Measurements from ENCODE around the gene TUBB. TPM values are rescaled to one million over a fixed set of nuclear protein-coding genes. Genes with fewer than 3 reads are reported as not detected.

TUBB gene
- total and polyA plus RNA-seq, 9 of the 15 experiments (the other 6 are each of a cell fraction or from before 2014, with no cell fraction given) = 971 to 2,870 (median 1,478) TPM

DNA sequence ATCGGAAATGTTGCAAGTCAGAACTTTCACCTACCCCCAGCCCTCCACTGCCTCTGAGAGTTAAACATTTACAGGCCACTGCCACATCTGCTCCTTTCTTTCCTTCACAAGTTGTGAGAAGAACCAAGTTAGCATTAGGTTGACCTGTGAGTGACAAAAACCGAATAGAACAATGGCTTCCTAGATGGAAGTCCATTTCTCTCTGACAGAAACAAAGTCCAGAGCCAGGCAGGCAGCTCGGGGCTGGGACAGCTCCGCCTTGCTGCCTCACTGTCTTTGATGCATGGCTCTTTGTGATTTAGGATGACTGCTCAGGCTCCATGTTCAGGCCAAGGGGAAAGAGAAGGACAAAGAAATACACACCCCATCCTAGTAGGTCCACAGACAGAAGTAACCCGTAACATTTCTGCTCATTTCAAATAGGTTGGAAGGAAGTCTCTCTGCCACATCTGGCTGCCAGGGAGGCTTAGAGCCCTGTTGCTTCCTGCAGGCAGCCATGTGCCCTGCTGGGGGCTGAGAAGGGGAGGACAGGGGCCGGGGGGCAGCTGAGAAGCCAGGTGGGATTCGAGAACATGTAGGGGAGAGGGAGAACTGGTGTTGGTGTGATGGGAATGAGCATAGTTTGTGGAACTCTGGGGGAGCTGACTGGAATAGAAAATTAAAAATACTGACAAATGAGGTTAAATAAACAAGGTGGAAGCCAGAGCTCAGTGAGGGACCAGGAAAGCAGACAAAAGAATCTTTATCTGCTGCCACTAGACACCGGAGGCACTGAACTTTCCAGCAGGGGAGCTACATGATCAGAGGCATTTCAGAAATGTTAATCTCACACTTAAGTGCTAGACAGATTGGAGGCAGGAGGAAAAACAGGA, 43.7 kb downstream of the TUBB start (continued):
- TF ChIP-seq, protein P1, sequence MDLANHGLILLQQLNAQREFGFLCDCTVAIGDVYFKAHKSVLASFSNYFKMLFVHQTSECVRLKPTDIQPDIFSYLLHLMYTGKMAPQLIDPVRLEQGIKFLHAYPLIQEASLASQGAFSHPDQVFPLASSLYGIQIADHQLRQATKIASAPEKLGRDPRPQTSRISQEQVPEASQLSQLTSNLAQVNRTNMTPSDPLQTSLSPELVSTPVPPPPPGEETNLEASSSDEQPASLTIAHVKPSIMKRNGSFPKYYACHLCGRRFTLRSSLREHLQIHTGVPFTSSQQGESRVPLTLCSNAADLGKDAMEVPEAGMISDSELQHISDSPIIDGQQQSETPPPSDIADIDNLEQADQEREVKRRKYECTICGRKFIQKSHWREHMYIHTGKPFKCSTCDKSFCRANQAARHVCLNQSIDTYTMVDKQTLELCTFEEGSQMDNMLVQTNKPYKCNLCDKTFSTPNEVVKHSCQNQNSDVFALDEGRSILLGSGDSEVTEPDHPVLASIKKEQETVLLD (IDR thresholded peaks at IDR 0.05) = no peak
- TF ChIP-seq, protein P2, sequence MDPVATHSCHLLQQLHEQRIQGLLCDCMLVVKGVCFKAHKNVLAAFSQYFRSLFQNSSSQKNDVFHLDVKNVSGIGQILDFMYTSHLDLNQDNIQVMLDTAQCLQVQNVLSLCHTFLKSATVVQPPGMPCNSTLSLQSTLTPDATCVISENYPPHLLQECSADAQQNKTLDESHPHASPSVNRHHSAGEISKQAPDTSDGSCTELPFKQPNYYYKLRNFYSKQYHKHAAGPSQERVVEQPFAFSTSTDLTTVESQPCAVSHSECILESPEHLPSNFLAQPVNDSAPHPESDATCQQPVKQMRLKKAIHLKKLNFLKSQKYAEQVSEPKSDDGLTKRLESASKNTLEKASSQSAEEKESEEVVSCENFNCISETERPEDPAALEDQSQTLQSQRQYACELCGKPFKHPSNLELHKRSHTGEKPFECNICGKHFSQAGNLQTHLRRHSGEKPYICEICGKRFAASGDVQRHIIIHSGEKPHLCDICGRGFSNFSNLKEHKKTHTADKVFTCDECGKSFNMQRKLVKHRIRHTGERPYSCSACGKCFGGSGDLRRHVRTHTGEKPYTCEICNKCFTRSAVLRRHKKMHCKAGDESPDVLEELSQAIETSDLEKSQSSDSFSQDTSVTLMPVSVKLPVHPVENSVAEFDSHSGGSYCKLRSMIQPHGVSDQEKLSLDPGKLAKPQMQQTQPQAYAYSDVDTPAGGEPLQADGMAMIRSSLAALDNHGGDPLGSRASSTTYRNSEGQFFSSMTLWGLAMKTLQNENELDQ (CRISPR knock-in tag; IDR thresholded peaks at IDR 0.05; ENCODE audit: borderline replicate concordance) = no peak
- TF ChIP-seq LCOR (CRISPR knock-in tag; IDR thresholded peaks at IDR 0.05) (0 out of 2 replicates have a peak, but pooled peaks have one; percentile 25), DEAF1 (CRISPR knock-in tag; IDR thresholded peaks at IDR 0.05) (no peak), EWSR1 (IDR thresholded peaks at IDR 0.05; ENCODE audit: borderline replicate concordance, low read depth, partially characterized antibody) (no peak), HIVEP1 (CRISPR knock-in tag; IDR thresholded peaks at IDR 0.05) (no peak), MTA2 (IDR thresholded peaks at IDR 0.05; ENCODE audit: low read depth) (0 out of 2 replicates have a peak, but pooled peaks have one; percentile 1), FOXA1 (IDR thresholded peaks at IDR 0.05; ENCODE audit: borderline replicate concordance) (no peak), BCOR (IDR thresholded peaks at IDR 0.05) (no peak), OTX1 (CRISPR knock-in tag; IDR thresholded peaks at IDR 0.05) (0 out of 2 replicates have a peak, but pooled peaks have one; percentile 18), EP300 (IDR thresholded peaks at IDR 0.05; ENCODE audit: low read length) (peak; percentile 35; the same call in 1 of the 2 replicates), NFE2L1 (tag; IDR thresholded peaks at IDR 0.05; ENCODE audit: borderline replicate concordance, low read depth) (no peak), CBX1 (IDR thresholded peaks at IDR 0.05; ENCODE audit: low read depth) (no peak)
- TF ChIP-seq, protein P3, sequence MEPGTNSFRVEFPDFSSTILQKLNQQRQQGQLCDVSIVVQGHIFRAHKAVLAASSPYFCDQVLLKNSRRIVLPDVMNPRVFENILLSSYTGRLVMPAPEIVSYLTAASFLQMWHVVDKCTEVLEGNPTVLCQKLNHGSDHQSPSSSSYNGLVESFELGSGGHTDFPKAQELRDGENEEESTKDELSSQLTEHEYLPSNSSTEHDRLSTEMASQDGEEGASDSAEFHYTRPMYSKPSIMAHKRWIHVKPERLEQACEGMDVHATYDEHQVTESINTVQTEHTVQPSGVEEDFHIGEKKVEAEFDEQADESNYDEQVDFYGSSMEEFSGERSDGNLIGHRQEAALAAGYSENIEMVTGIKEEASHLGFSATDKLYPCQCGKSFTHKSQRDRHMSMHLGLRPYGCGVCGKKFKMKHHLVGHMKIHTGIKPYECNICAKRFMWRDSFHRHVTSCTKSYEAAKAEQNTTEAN (CRISPR knock-in tag; IDR thresholded peaks at IDR 0.05) = no peak
- TF ChIP-seq, protein P4, sequence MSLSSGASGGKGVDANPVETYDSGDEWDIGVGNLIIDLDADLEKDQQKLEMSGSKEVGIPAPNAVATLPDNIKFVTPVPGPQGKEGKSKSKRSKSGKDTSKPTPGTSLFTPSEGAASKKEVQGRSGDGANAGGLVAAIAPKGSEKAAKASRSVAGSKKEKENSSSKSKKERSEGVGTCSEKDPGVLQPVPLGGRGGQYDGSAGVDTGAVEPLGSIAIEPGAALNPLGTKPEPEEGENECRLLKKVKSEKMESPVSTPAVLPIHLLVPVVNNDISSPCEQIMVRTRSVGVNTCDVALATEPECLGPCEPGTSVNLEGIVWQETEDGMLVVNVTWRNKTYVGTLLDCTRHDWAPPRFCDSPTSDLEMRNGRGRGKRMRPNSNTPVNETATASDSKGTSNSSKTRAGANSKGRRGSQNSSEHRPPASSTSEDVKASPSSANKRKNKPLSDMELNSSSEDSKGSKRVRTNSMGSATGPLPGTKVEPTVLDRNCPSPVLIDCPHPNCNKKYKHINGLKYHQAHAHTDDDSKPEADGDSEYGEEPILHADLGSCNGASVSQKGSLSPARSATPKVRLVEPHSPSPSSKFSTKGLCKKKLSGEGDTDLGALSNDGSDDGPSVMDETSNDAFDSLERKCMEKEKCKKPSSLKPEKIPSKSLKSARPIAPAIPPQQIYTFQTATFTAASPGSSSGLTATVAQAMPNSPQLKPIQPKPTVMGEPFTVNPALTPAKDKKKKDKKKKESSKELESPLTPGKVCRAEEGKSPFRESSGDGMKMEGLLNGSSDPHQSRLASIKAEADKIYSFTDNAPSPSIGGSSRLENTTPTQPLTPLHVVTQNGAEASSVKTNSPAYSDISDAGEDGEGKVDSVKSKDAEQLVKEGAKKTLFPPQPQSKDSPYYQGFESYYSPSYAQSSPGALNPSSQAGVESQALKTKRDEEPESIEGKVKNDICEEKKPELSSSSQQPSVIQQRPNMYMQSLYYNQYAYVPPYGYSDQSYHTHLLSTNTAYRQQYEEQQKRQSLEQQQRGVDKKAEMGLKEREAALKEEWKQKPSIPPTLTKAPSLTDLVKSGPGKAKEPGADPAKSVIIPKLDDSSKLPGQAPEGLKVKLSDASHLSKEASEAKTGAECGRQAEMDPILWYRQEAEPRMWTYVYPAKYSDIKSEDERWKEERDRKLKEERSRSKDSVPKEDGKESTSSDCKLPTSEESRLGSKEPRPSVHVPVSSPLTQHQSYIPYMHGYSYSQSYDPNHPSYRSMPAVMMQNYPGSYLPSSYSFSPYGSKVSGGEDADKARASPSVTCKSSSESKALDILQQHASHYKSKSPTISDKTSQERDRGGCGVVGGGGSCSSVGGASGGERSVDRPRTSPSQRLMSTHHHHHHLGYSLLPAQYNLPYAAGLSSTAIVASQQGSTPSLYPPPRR (CRISPR knock-in tag; IDR thresholded peaks at IDR 0.05; ENCODE audit: borderline replicate concordance) = no peak

All from K562 (cell line).